ENCODE results near the gene RAPGEF5.

RAPGEF5 gene

DNA sequence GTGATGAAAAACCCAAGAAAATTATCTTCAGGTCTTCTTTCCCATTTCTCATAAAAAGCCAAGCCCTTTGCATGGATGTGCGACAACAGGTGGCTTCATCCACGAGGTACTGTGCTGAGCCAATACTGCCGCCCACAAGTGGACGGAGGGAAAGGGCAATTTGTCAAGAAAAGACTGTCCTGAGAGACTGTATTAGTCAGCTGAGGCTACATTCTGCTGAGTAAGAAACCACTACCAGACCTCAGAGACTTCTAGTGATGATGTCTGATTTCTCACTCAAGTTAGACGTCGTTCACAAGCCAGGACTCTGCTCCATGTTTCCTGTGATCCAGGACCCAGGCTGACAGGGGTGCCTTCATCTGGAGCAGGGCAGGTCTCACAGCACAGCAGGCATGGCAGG, 239.7 kb downstream of the RAPGEF5 start:
- no peaks in the 10 kb centered on the region for H3K9me3 ChIP-seq (ENCODE audit: control insufficient read depth, insufficient read depth, low read length)
- no peaks in the 10 kb centered on the region for H3K4me1 ChIP-seq (ENCODE audit: control insufficient read depth, insufficient read depth, low read length)
- no peaks in the 10 kb centered on the region for H3K36me3 ChIP-seq (ENCODE audit: control insufficient read depth, insufficient read depth, low read length)
- H3K9ac ChIP-seq (ENCODE audit: low read depth, low read length), result no peak overlapping the region
- H3K27me3 ChIP-seq (ENCODE audit: control insufficient read depth, insufficient read depth, low read length), result no peaks in the 10 kb centered on the region
- no peak overlapping the region for H3K4me3 ChIP-seq (ENCODE audit: low read depth, low read length)

DNA sequence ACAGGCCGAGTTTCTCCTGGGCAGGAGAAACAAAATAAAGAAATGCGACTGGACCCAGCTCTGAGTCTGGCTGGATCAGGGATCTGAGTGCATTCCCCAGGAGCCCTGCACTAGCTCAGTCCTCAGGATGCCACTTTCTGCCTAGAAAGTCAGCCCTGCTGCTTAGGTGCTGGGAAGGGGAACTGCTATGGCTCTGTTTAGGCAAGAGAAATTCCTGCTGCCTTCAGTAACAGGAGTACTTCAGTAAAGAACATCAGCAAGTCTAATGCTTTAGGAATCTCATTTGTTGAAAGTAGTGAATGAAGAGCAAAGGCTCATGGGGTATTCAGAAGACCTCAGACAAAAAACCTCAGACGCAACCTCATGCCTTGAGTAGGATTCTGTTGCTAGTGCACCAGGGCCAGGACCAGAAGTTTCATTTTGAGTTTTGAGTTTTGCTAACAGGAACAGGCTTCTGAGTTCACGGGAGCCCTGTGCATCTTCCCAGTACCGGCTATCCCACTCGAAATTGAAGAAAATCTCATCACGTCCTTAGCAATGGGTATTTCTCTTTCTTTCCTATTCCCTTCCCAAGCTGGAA, 240.4 kb downstream of the RAPGEF5 start:
- Histone ChIP-seq H3K9ac (ENCODE audit: low read depth, low read length) (no peak overlapping the region), H3K36me3 (ENCODE audit: control insufficient read depth, insufficient read depth, low read length) (no peaks in the 10 kb centered on the region), H3K4me3 (ENCODE audit: low read depth, low read length) (no peak overlapping the region), H3K4me1 (ENCODE audit: control insufficient read depth, insufficient read depth, low read length) (no peaks in the 10 kb centered on the region), H3K27me3 (ENCODE audit: control insufficient read depth, insufficient read depth, low read length) (no peaks in the 10 kb centered on the region), H3K9me3 (ENCODE audit: control insufficient read depth, insufficient read depth, low read length) (no peaks in the 10 kb centered on the region)

DNA sequence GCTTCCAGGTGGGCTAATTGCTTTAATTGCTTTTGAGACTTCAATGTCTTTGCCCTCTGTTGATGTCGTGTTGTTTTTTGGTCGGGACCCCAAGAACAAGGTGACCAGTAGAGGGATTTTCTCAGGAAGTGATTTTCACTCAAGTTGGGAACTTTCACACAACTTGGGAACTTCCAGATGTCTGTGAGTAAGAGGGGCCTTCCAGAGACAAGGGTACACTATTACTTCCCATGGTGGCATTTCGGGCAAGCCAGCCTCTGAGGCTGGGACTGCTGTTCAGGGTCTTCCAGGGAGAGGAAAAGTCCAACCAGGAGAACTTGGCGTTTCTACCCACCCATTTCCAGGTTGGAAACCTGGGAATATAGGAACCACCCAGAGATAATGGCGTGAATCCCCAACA, 241.3 kb downstream of the RAPGEF5 start:
- H3K4me1 ChIP-seq (ENCODE audit: control insufficient read depth, insufficient read depth, low read length), result no peaks in the 10 kb centered on the region
- H3K9ac ChIP-seq (ENCODE audit: low read depth, low read length), result no peak overlapping the region
- H3K9me3 ChIP-seq (ENCODE audit: control insufficient read depth, insufficient read depth, low read length), result no peaks in the 10 kb centered on the region
- H3K4me3 ChIP-seq (ENCODE audit: low read depth, low read length), result no peak overlapping the region
- H3K27me3 ChIP-seq (ENCODE audit: control insufficient read depth, insufficient read depth, low read length), result no peaks in the 10 kb centered on the region
- no peaks in the 10 kb centered on the region for H3K36me3 ChIP-seq (ENCODE audit: control insufficient read depth, insufficient read depth, low read length)

DNA sequence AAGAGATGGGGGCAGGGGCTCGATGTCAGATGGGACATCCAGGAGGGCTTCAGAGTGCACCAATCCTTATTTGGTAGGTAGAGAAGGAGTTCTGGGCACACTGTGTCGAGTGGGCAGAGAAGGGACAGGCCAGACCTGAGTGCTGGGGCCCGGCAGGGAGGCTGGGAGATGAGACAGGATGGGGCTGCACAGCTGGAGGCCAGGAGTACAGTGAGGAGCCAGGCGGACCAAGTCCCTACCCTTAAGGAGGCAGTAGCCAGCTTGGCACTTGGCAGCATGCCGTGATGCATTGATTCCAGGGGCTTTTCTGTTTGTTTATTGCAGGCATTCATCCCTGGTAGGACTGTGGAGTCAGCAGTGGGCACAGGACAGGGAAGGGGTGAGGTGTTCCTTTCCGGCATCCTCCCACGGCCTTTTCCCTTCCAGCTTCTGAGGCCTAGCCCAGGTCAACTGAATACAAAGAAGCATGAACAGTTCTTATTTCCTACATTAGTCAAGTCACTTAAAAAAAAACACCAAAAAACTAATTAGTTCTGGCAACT, 242.4 kb downstream of the RAPGEF5 start:
- Histone ChIP-seq H3K4me1 (ENCODE audit: control insufficient read depth, insufficient read depth, low read length) (no peaks in the 10 kb centered on the region), H3K9ac (ENCODE audit: low read depth, low read length) (no peak overlapping the region), H3K4me3 (ENCODE audit: low read depth, low read length) (no peak overlapping the region), H3K36me3 (ENCODE audit: control insufficient read depth, insufficient read depth, low read length) (peaks cover 2% of the 10 kb centered on the region), H3K27me3 (ENCODE audit: control insufficient read depth, insufficient read depth, low read length) (no peaks in the 10 kb centered on the region), H3K9me3 (ENCODE audit: control insufficient read depth, insufficient read depth, low read length) (no peaks in the 10 kb centered on the region)

DNA sequence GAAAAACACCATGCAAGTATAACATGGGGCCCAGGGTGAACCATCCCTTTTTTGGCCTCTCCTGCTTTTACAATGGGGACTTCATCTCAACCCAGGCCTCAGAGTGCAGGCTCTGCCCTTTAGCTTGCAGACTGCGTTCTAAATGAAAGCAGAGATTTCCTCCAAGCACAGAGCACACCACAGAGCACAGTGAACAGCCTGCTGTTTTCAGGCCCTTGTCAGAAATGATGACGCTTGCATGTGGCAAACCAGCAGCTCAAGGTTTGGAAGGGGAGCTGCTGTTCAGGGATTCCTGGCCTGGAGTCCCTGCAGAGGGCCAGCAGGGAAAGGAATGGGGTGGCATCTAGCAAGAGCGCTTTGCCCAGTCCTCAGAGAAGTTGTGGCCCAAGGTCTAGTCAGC, 243.9 kb downstream of the RAPGEF5 start:
- Histone ChIP-seq H3K9me3 (ENCODE audit: control insufficient read depth, insufficient read depth, low read length) (no peaks in the 10 kb centered on the region), H3K27me3 (ENCODE audit: control insufficient read depth, insufficient read depth, low read length) (no peaks in the 10 kb centered on the region), H3K4me1 (ENCODE audit: control insufficient read depth, insufficient read depth, low read length) (no peaks in the 10 kb centered on the region), H3K4me3 (ENCODE audit: low read depth, low read length) (no peak overlapping the region), H3K36me3 (ENCODE audit: control insufficient read depth, insufficient read depth, low read length) (peaks cover 3% of the 10 kb centered on the region), H3K9ac (ENCODE audit: low read depth, low read length) (no peak overlapping the region)

DNA sequence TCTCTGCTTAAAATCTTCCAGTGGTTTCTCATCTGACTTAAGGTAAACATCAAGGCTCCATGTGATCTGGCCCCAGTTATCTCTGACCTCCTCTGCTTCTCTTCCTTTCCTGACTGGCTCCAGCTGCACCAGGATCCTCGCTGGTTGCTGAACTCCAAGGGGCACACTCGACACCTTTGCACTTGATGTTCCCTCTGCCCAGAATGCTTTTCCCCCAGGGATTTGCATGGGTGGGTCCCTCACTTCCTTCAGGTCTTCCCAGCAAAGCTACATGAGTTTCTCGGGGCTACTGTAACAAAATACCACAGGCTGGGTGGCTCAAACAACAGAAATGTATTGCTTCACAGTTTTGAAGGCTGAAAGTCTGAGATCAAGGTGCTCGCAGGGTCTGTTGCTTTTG, 245.3 kb downstream of the RAPGEF5 start:
- no peaks in the 10 kb centered on the region for H3K9me3 ChIP-seq (ENCODE audit: control insufficient read depth, insufficient read depth, low read length)
- H3K36me3 ChIP-seq (ENCODE audit: control insufficient read depth, insufficient read depth, low read length), result peaks cover 3% of the 10 kb centered on the region
- no peaks in the 10 kb centered on the region for H3K4me1 ChIP-seq (ENCODE audit: control insufficient read depth, insufficient read depth, low read length)
- H3K9ac ChIP-seq (ENCODE audit: low read depth, low read length), result no peak overlapping the region
- H3K27me3 ChIP-seq (ENCODE audit: control insufficient read depth, insufficient read depth, low read length), result no peaks in the 10 kb centered on the region
- H3K4me3 ChIP-seq (ENCODE audit: low read depth, low read length), result no peak overlapping the region

DNA sequence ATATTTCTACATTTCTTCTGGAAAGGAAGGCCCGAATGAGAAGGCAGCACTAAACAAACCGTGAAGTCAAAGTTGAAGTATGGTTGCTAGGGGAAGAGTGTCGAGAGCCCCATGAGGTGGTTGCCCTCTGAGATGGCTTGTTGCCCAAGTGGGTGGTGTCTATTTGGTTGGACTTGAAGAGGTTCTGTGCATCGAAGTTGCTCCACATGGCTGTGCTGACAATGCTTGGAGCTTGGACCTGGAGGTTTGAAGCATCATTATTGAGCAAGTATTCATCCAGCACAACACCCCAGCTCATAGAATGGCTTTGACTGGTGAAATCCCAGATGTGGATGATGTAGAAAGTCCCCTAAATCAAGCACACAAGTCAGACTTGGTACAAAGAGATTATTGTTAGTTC, 246.1 kb downstream of the RAPGEF5 start:
- Histone ChIP-seq H3K4me3 (ENCODE audit: low read depth, low read length) (no peak overlapping the region), H3K4me1 (ENCODE audit: control insufficient read depth, insufficient read depth, low read length) (no peaks in the 10 kb centered on the region), H3K9ac (ENCODE audit: low read depth, low read length) (no peak overlapping the region), H3K36me3 (ENCODE audit: control insufficient read depth, insufficient read depth, low read length) (peaks cover 3% of the 10 kb centered on the region), H3K27me3 (ENCODE audit: control insufficient read depth, insufficient read depth, low read length) (no peaks in the 10 kb centered on the region), H3K9me3 (ENCODE audit: control insufficient read depth, insufficient read depth, low read length) (no peaks in the 10 kb centered on the region)

DNA sequence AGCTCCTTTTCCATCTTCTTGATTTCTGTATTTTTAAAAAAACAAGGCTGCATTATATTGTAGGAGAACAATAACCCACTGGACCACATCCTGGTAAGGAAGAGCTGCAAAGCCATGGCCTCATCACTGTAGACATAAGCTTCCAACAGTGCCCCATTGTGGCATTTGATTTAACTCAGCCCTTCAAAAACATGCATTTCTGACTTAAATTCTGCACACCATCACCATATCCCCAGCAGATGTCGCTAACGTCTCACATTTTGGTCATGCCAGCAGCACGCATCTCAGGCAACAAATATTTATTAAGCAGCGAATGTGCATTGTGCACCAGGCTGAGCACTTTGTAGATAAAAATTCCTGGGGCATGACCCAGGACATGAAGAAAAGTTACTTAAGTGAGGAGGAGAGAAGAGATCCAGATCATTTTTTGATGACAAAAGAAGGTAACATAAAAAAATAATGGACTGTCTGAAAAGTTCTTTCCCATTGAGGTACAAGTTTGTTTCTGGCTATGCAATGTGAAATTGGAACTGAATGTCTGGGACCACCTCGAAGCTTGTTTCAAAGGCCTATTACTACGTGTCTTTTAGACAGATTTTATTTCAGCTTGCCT, 246.6 kb downstream of the RAPGEF5 start:
- H3K4me1 ChIP-seq (ENCODE audit: control insufficient read depth, insufficient read depth, low read length), result no peaks in the 10 kb centered on the region
- no peak overlapping the region for H3K4me3 ChIP-seq (ENCODE audit: low read depth, low read length)
- no peak overlapping the region for H3K9ac ChIP-seq (ENCODE audit: low read depth, low read length)
- H3K9me3 ChIP-seq (ENCODE audit: control insufficient read depth, insufficient read depth, low read length), result no peaks in the 10 kb centered on the region
- H3K36me3 ChIP-seq (ENCODE audit: control insufficient read depth, insufficient read depth, low read length), result peaks cover 3% of the 10 kb centered on the region
- no peaks in the 10 kb centered on the region for H3K27me3 ChIP-seq (ENCODE audit: control insufficient read depth, insufficient read depth, low read length)

DNA sequence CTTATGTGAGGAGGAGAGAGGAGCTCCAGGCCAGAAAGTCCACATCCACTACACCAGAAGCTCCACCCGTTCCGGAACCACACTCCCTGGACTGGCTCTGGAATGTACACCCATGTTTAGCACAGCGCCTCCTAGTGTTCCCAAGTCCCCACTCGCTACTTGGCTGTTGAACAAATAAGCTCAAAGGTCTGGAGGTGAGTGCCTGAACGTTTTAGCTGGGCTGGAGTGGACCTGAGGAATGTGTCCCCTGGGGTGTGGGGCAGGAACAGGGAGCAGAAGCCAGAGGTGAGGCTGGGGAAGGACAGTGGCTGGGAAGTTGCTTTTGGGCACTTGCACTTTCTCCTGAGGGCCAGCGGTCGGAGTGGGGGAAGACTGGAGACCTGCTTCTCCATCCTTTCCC, 247.2 kb downstream of the RAPGEF5 start:
- Histone ChIP-seq H3K9me3 (ENCODE audit: control insufficient read depth, insufficient read depth, low read length) (no peaks in the 10 kb centered on the region), H3K9ac (ENCODE audit: low read depth, low read length) (no peak overlapping the region), H3K4me1 (ENCODE audit: control insufficient read depth, insufficient read depth, low read length) (no peaks in the 10 kb centered on the region), H3K27me3 (ENCODE audit: control insufficient read depth, insufficient read depth, low read length) (no peaks in the 10 kb centered on the region), H3K4me3 (ENCODE audit: low read depth, low read length) (no peak overlapping the region), H3K36me3 (ENCODE audit: control insufficient read depth, insufficient read depth, low read length) (peaks cover 3% of the 10 kb centered on the region)

DNA sequence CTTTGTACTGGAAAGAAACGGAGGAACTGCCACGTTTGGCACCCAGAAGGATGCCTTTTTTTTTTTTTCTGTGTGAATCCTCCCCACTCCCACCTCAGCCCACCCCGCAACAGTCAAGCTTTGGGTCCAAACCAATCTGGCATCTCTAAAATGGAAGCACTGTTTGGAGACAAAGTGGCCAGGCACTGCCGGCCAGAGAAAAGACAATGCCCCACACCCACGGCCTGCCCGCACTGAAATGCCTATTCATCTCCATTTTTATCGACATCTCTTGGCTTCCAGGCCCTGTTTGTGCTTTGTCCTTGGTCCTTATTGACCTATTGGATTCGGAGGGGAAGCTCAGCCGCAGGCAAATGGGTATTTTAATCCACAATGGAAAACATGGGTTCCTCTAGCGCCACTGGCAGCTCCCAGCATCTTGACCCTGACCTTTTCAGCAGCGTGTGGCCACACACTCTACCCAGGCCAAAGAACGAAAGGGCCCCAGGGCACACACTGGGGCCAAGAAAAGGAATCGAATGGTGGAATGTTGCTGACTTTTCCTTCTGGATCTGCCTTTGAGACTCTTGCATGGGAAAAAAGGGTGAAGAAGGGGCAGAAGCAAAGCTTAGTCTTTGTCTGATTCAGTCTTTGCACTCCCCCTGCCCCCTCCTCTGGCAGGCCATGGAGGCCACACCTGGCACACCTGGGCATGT, 248.7 kb downstream of the RAPGEF5 start:
- no peaks in the 10 kb centered on the region for H3K9me3 ChIP-seq (ENCODE audit: control insufficient read depth, insufficient read depth, low read length)
- H3K9ac ChIP-seq (ENCODE audit: low read depth, low read length), result no peak overlapping the region
- peaks cover 3% of the 10 kb centered on the region for H3K36me3 ChIP-seq (ENCODE audit: control insufficient read depth, insufficient read depth, low read length)
- no peaks in the 10 kb centered on the region for H3K4me1 ChIP-seq (ENCODE audit: control insufficient read depth, insufficient read depth, low read length)
- no peak overlapping the region for H3K4me3 ChIP-seq (ENCODE audit: low read depth, low read length)
- H3K27me3 ChIP-seq (ENCODE audit: control insufficient read depth, insufficient read depth, low read length), result no peaks in the 10 kb centered on the region

DNA sequence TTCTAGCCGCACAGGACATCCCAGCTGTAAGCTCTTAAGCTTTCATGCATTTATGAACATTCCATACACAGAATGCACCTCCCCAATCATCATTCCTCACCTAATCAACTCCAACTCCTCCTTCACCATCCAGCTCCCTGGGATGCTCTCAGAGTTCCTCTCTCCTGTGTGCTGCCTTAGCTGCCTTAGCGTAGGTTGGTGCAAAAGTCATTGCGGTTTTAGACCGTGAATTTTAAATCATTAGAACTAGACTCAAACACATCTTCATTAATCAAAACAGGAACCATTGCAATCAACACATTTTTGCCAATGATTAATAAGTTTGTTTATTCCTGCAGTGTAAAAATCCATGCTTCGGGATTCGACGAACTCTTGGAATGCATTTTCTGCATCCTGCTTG, 251.4 kb downstream of the RAPGEF5 start:
- H3K4me1 ChIP-seq (ENCODE audit: control insufficient read depth, insufficient read depth, low read length), result no peaks in the 10 kb centered on the region
- H3K27me3 ChIP-seq (ENCODE audit: control insufficient read depth, insufficient read depth, low read length), result no peaks in the 10 kb centered on the region
- H3K9me3 ChIP-seq (ENCODE audit: control insufficient read depth, insufficient read depth, low read length), result no peaks in the 10 kb centered on the region
- H3K9ac ChIP-seq (ENCODE audit: low read depth, low read length), result no peak overlapping the region
- peaks cover 3% of the 10 kb centered on the region for H3K36me3 ChIP-seq (ENCODE audit: control insufficient read depth, insufficient read depth, low read length)
- H3K4me3 ChIP-seq (ENCODE audit: low read depth, low read length), result no peak overlapping the region

All from iPS-15b (cell line).